Right lobe of liver (tissue), 6 donors: Measurements from ENCODE around the gene CYB5RL. TPM values are rescaled to one million over a fixed set of nuclear protein-coding genes. Genes with fewer than 3 reads are reported as not detected.

Experiments used
- ATAC-seq, 4 donors: fragments of 200-7000 bp; cut with Tn5 transposase; one replicate each; pipeline ENCODE4 v1.9.1; 2020; ENCODE audit warnings: mild to moderate bottlenecking in 4 of 4, moderate library complexity in 4 of 4
- DNase-seq, 3 donors: peaks; one replicate each; pipeline ENCODE4 v3.0.0-alpha.2; 2020
- H3K27ac ChIP-seq, 3 donors: fragments of 200-600 bp; one replicate each; pipeline ENCODE4 v1.8.0; 2022
- H3K27me3 ChIP-seq, 2 donors: fragments of 200-600 bp; one replicate each; pipeline ENCODE4 v1.8.0; 2022
- H3K36me3 ChIP-seq, 4 donors: fragments of 200-600 bp; sonication (generic) in 1 of 4; one replicate each; pipeline versions ENCODE4 v1.5.1 to v1.8.0; 2017 to 2022; ENCODE audit warnings: control low read depth in 1 of 4
- H3K4me1 ChIP-seq, 4 donors: fragments of 200-600 bp; sonication (generic) in 1 of 4; one replicate each; pipeline versions ENCODE4 v1.5.1 to v1.8.0; 2017 to 2022; ENCODE audit warnings: control low read depth in 1 of 4
- H3K4me3 ChIP-seq, 3 donors: fragments of 200-600 bp; one replicate each; pipeline ENCODE4 v1.8.0; 2022
- H3K9me3 ChIP-seq, 4 donors: fragments of 200-600 bp; sonication (generic) in 1 of 4; one replicate each; pipeline versions ENCODE4 v1.5.1 to v1.8.0; 2017 to 2022; ENCODE audit warnings: control low read depth in 1 of 4
- CTCF ChIP-seq, 4 donors: fragments of 200-600 bp in 3 of 4; fragments of 450-650 bp in 1 of 4; IDR thresholded peaks; one replicate each; pipeline versions ENCODE4 v1.5.1 to v1.8.0; 2016 to 2022; ENCODE audit warnings: antibody characterized with exemption in 4 of 4, mild to moderate bottlenecking in 2 of 4
- POLR2A ChIP-seq: fragments of 450-650 bp; IDR thresholded peaks from one replicate; pipeline ENCODE4 v1.6.1; 2017; ENCODE audit warnings: antibody characterized with exemption, mild to moderate bottlenecking
- WGBS: methylation state at CpG from one replicate; pipeline ENCODE4 v1.1.6; 2018; ENCODE audit warnings: low coverage, low lambda C conversion rate; ENCODE audit not compliant: insufficient coverage; ENCODE audit errors: missing lambda C conversion rate; 5-methylcytosine and 5-hydroxymethylcytosine counted together
- intact Hi-C, 2 donors: fragments of 100-400 bp; cut with DNase I; formaldehyde crosslinking; loops; one replicate each; pipeline versions ENCODE4 v1.11.2 to v1.14.1; 2022
- total RNA-seq, 6 experiments: library from RNA; depleted of rRNA in 2 of 6; stranded (reverse); fragments of >200 nt in 2 of 6; fragmentation: NEBNext Ultra II Directional in 3 of 6; extraction: Animal tissue kit (Norgen Biotek cat#: 25700) in 3 of 6; gene quantifications; one replicate each; pipeline versions ENCODE4 v1.1.0 to v1.2.4, GENCODE V29; 2016 to 2023
- donor health status: DM: no; HTN: yes; CAD: no.
- donor health status: DM: no; HTN: no; CAD: no.
- donor health status: DM: no; HTN: no; CAD: no.
- donor health status: DM: no; HTN: yes; CAD: no.
- donor health status: DM: no; HTN: yes; CAD: no.

The CYB5RL gene
- total RNA-seq, 6 experiments from 2014 or later = 2.5 to 4.6 (median 3.0) TPM

GRCh38 chr1:54156201-54156600, 43.6 kb downstream of the CYB5RL start:
- TF ChIP-seq CTCF (IDR thresholded peaks at IDR 0.05) (no peak), POLR2A (no peak)
- intact Hi-C loops = no loop called here
- Histone ChIP-seq H3K4me3 (no peak overlapping the region), H3K27ac (no peak overlapping the region), H3K4me1 (peaks cover 0 to 11% (median 4%) of the 10 kb centered on the region in 4 donors), H3K9me3 (no peaks in the 10 kb centered on the region), H3K36me3 (no peaks in the 10 kb centered on the region), H3K27me3 (no peaks in the 10 kb centered on the region)
- WGBS = 91% methylated on average over 3 of the region's 3 CpGs
- DNase-seq (no peak), ATAC-seq (no peak)

- no peaks in the 10 kb centered on the region for H3K36me3 ChIP-seq
- no peaks in the 10 kb centered on the region for H3K27me3 ChIP-seq
- peak; percentile 96 to 98 (median 98) for ATAC-seq
- intact Hi-C loops = no loop called here
- H3K4me3 ChIP-seq = no peak overlapping the region
- TF ChIP-seq CTCF (IDR thresholded peaks at IDR 0.05) (no peak), POLR2A (no peak)
- WGBS = 27% methylated on average over 16 of the region's 19 CpGs
- H3K4me1 ChIP-seq = peaks cover 0 to 11% (median 4%) of the 10 kb centered on the region in 4 donors
- H3K9me3 ChIP-seq = no peaks in the 10 kb centered on the region
- H3K27ac ChIP-seq = no peak overlapping the region
- DNase-seq = peak; percentile 71 to 90 (median 81)
Observed at GRCh38 chr1:54153535-54154439, 46.0 kb downstream of the CYB5RL start.

- H3K4me3 ChIP-seq = no peak within 1 kb of the TSS
- no peaks in the 10 kb centered on the region for H3K36me3 ChIP-seq
- H3K27ac ChIP-seq = no peak within 1 kb of the TSS
- TF ChIP-seq POLR2A (no peak), CTCF (IDR thresholded peaks at IDR 0.05) (no peak)
- H3K4me1 ChIP-seq = peaks cover 0 to 11% (median 4%) of the 10 kb centered on the region in 4 donors
- WGBS = 84% methylated on average over 2 of the region's 5 CpGs
- no peaks in the 10 kb centered on the region for H3K9me3 ChIP-seq
- no peak for DNase-seq
- intact Hi-C loops = no loop called here
- no peak for ATAC-seq
- no peaks in the 10 kb centered on the region for H3K27me3 ChIP-seq
Observed at GRCh38 chr1:54152696-54153095, 47.1 kb downstream of the CYB5RL start, which contains the start of gene CDCP2. Gene CDCP2, minus strand, starts transcription at chr1:54153000. Its CDS starts 78 bp downstream, at chr1:54152922.

- no peak overlapping the region for H3K27ac ChIP-seq
- H3K27me3 ChIP-seq = no peaks in the 10 kb centered on the region
- 100% methylated on average over 5 of the region's 5 CpGs for WGBS
- H3K9me3 ChIP-seq = no peaks in the 10 kb centered on the region
- ATAC-seq (no peak), DNase-seq (no peak)
- TF ChIP-seq POLR2A (no peak), CTCF (IDR thresholded peaks at IDR 0.05) (no peak)
- peaks cover 0 to 11% (median 4%) of the 10 kb centered on the region in 4 donors for H3K4me1 ChIP-seq
- H3K4me3 ChIP-seq = no peak overlapping the region
- H3K36me3 ChIP-seq = no peaks in the 10 kb centered on the region
- intact Hi-C loops = no loop called here
Observed at GRCh38 chr1:54151013-54151412, 48.8 kb downstream of the CYB5RL start.

Other genes with a start within 250 kb of the CYB5RL start
- gene LDLRAD1, start 181.8 kb downstream of the CYB5RL start, total RNA-seq = under 1 TPM in 2 of 6 experiments, not detected in 4; 0.44 to 0.57 TPM
- 100 to 1,000 TPM; 133 to 379 (median 280) TPM for gene TMEM59, start 146.8 kb downstream of the CYB5RL start, total RNA-seq
- gene TCEANC2, start 146.4 kb downstream of the CYB5RL start, total RNA-seq = 1 to 10 TPM; 1.2 to 2.9 (median 1.8) TPM
- not detected for gene CDCP2, start 47.0 kb downstream of the CYB5RL start, total RNA-seq
- 100 to 1,000 TPM in 1 of 6 experiments, 10 to 100 TPM in 5; 56.2 to 108 (median 73.4) TPM for gene MRPL37, start 137 bp upstream of the CYB5RL start, total RNA-seq
- 10 to 100 TPM; 19.4 to 34.1 (median 24.4) TPM for gene SSBP3, start 206.4 kb upstream of the CYB5RL start, total RNA-seq